ENCODE results near the gene EMD.
A peak's percentile ranks its signal among the peaks of the same experiment; 100 is the strongest.

Gene EMD

DNA sequence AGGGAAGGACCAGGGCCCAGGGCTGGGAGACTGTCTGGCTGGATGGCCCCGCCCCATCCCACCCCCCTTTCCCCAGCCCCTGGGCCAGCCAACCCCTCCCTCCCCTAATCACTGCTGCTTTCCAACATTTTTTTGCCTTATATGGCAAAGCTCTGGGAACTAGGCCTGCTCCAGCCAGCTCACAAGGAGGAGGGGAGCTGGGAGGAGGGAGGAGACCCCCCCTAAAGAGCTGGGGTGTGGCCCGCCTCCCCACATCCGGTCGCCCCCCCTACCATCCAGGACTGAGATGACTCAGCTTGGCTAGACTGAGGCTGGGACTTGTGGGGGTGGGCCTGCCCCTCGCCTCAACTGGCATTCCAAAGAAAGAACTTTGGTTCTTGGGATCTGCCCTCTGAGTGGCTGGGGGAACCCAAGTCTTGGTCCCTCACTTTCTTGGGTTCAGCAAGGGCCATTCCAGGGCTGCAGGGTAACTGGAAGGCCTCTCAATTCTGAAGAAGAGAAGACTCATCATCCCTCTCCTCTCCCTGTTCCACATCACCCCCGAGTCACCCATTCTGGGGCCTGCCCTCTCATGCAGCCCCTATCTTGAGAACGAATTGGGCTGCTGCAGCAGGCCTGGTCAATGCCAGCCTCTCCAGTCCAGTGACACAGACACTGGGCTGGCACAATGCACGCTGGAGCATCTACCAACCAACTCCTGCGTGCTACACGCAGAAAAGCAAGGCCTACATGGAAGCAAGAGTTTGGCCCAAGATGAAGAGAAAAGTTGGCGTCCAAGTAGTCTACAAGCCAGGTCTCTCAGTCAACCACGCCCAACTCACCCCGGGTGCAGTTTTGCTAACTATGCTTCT lies 9.4 kb upstream of the EMD start:
- peak overlapping the region; percentile 60 for H3K9ac ChIP-seq (ENCODE audit: low read length)
- peak overlapping the region; percentile 77 for H3K4me3 ChIP-seq (ENCODE audit: low read length)
- H3K27ac ChIP-seq (ENCODE audit: low read depth, low read length): peak overlapping the region; percentile 98
- peaks cover 15% of the 10 kb centered on the region for H3K4me1 ChIP-seq (ENCODE audit: control insufficient read depth, insufficient read depth, low read length)
- peaks cover 5% of the 10 kb centered on the region for H3K27me3 ChIP-seq (ENCODE audit: control insufficient read depth, insufficient read depth, low read length)
- peaks cover 19% of the 10 kb centered on the region for H3K36me3 ChIP-seq (ENCODE audit: control insufficient read depth, insufficient read depth, low read length)

DNA sequence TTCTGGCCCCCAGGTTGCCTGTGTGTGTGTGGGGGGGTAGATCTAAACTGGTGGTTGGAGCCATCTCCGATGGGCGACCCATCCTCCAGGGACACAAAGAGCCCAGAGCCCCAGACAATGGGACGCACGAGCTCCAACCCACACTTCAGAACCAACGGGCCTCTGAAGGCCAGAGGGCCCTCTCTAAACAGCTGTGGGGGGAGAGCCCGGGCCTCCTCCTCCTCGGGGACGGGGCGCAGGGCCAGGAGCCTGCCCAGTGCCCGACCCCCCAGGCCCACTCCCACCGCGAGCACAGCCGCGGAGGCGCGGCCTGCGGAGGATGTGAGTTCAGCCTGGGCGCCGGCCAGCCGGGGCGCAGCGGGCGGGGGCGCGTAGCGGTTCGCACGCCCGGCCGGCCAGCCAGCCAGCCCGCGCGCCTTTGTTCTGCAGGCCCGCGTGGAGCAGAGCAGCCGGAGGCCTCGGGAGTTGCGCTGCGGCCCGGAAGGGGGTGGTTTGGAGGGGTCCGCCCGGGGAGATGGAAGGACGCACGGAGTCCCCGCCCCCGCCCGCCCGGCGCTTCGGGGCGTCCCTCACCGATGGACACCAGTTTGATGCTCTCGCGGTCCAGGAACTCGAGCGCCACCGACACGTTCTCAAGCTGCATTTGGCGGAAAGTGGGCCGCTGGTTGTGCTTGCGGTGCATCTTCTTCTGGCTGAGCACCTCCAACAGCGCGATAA lies 8.6 kb upstream of the EMD start:
- Histone ChIP-seq H3K27me3 (ENCODE audit: control insufficient read depth, insufficient read depth, low read length) (peaks cover 5% of the 10 kb centered on the region), H3K9ac (ENCODE audit: low read length) (peak overlapping the region; percentile 60), H3K4me1 (ENCODE audit: control insufficient read depth, insufficient read depth, low read length) (peaks cover 15% of the 10 kb centered on the region), H3K36me3 (ENCODE audit: control insufficient read depth, insufficient read depth, low read length) (peaks cover 18% of the 10 kb centered on the region), H3K27ac (ENCODE audit: low read depth, low read length) (peak overlapping the region; percentile 98), H3K4me3 (ENCODE audit: low read length) (peak overlapping the region; percentile 77)

DNA sequence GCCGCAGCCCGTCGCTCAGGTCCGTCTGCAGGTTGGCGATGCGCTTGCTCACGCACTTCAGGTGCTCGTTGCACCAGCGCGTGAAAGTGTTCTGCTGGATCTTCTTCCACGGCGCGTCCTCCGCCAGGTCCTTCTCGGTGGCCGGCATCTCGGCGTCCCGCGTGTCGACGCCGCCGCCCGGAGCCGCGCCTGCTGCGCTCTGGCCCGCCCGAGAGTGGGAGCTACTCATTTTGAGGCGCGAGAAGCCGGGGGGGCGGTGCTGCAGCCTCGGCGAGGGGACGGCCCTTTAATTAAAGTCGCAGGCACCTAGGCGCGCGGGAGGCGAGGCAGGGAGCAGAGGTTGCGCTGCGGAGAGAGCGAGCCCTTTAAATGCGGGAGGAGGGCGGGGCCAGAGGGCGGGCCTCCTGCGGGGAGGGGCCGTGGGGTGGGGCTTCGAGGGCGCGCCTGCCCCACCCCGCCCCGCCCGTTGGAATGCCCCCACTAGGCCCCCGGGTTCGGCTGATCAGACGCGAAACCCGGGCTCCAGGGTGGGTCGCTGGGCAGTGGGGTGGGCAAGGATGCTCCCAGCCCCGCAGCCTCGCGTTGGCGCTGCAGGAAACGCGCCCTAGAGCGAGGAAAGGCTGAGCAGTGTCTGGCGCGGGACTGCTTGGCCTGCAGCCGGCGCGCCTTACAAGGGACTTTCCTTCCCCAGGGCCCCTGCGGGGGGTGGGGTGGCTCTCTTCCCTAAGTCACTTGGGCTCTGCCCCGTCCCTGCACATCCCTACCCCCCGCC lies 7.9 kb upstream of the EMD start:
- peak overlapping the region; percentile 77 for H3K4me3 ChIP-seq (ENCODE audit: low read length)
- H3K4me1 ChIP-seq (ENCODE audit: control insufficient read depth, insufficient read depth, low read length): peaks cover 14% of the 10 kb centered on the region
- H3K27me3 ChIP-seq (ENCODE audit: control insufficient read depth, insufficient read depth, low read length): peaks cover 5% of the 10 kb centered on the region
- H3K9ac ChIP-seq (ENCODE audit: low read length): no peak overlapping the region
- peaks cover 14% of the 10 kb centered on the region for H3K36me3 ChIP-seq (ENCODE audit: control insufficient read depth, insufficient read depth, low read length)
- H3K27ac ChIP-seq (ENCODE audit: low read depth, low read length): peak overlapping the region; percentile 98

DNA sequence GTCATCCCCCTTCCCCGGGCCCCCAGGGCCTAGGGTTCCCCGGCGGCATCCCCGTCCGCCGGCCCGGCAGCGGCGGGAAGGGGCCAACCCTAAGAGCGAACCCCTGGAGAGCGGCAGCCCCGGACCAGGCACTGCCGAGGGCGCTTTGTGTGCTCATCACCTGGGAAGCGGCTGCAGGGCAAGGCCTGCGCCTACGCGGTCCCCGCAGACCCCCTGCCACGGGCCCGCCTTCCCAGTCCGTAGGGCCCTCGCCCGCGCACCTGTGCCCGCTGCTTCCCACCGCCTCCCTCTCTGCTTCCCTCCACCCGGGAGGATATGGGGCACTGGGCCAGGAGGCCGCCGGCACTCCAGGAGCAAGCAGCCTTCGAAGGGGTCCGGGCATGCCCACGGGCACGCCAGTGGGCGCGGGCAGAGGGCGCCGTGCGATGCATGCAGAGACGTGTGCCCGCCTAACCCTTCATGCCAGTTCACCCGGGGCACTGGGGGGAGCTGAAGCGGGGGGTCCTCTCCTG lies 7.2 kb upstream of the EMD start:
- H3K9ac ChIP-seq (ENCODE audit: low read length): peak overlapping the region; percentile 64

DNA sequence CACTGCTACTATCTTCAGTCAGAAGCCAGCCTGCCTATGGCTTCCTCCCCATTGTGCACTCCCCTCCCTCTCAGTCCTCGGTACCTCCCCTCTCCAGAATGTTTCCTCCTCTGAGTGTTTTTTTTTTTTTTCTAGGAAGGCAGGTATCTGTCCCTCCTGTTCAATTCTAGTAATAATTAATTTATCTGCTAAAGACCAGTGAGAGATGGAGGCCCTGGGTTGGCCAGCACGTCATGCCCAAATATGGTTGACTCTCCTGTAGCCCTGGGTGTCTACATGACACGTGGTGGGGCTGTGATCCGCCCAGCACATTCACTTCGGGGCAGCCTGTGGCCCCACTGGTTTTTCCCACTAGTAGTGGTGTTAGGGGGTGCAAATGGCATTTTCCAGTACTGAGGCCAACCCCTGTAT lies 6.5 kb upstream of the EMD start:
- Histone ChIP-seq H3K27me3 (ENCODE audit: control insufficient read depth, insufficient read depth, low read length) (peaks cover 5% of the 10 kb centered on the region), H3K4me3 (ENCODE audit: low read length) (peak overlapping the region; percentile 71), H3K4me1 (ENCODE audit: control insufficient read depth, insufficient read depth, low read length) (peaks cover 13% of the 10 kb centered on the region), H3K36me3 (ENCODE audit: control insufficient read depth, insufficient read depth, low read length) (peaks cover 4% of the 10 kb centered on the region), H3K9ac (ENCODE audit: low read length) (no peak overlapping the region), H3K27ac (ENCODE audit: low read depth, low read length) (peak overlapping the region; percentile 98)

More for the DNA sequence above, 7.2 kb upstream of the EMD start:
- H3K36me3 ChIP-seq (ENCODE audit: control insufficient read depth, insufficient read depth, low read length): peaks cover 8% of the 10 kb centered on the region
- H3K4me1 ChIP-seq (ENCODE audit: control insufficient read depth, insufficient read depth, low read length): peaks cover 13% of the 10 kb centered on the region
- H3K27ac ChIP-seq (ENCODE audit: low read depth, low read length): peak overlapping the region; percentile 98
- H3K27me3 ChIP-seq (ENCODE audit: control insufficient read depth, insufficient read depth, low read length): peaks cover 5% of the 10 kb centered on the region
- peak overlapping the region; percentile 71 for H3K4me3 ChIP-seq (ENCODE audit: low read length)

DNA sequence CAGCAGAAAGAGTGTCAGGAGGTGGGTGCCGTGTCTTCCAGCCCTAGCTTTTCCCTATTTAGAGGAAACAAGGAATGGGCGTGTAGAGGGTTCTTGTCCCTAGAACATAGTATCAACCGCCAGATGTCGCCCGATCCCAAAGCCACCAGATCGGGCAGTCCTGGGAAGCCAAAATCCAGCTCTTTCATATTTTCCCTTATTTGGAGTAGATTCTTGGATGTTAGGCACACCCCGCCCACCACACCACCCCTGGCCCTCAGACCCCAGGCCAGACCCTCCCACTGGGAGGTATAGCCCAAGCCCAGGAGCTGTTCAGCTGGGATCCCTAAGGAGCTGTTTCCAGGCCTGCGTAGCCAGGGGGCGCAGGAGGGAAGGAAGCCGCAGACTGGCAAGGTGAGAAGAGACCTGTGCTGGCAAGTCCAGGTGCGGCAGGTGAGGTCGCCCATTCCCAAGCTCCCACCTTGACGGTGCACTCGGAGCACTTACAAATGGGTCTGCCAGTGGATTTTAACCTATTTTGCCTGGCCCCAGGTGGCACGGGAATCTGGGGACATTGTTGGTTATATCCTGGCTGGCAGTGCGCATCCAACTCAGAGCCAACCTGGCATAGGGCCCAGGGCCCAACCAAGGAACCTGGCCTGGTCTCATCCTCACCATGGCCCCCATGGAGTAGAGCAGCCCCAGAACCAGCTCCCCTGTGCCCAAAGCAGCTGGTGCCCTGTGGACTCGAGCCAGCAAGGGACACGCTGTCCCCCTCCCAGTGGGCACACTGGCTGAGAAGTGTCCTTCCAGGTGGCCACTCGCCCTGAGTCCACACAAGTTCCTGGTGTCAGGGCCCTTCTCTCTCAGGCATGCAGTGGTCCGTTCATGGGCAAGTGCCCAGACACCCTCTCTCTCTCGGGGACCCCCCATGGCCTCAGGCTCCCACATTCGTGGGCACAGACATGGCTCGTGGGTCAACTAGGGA lies 5.5 kb upstream of the EMD start:
- peak overlapping the region; percentile 71 for H3K4me3 ChIP-seq (ENCODE audit: low read length)
- peak overlapping the region; percentile 98 for H3K27ac ChIP-seq (ENCODE audit: low read depth, low read length)
- peaks cover 4% of the 10 kb centered on the region for H3K36me3 ChIP-seq (ENCODE audit: control insufficient read depth, insufficient read depth, low read length)
- peaks cover 9% of the 10 kb centered on the region for H3K4me1 ChIP-seq (ENCODE audit: control insufficient read depth, insufficient read depth, low read length)
- H3K27me3 ChIP-seq (ENCODE audit: control insufficient read depth, insufficient read depth, low read length): peaks cover 5% of the 10 kb centered on the region
- H3K9ac ChIP-seq (ENCODE audit: low read length): peak overlapping the region; percentile 74

DNA sequence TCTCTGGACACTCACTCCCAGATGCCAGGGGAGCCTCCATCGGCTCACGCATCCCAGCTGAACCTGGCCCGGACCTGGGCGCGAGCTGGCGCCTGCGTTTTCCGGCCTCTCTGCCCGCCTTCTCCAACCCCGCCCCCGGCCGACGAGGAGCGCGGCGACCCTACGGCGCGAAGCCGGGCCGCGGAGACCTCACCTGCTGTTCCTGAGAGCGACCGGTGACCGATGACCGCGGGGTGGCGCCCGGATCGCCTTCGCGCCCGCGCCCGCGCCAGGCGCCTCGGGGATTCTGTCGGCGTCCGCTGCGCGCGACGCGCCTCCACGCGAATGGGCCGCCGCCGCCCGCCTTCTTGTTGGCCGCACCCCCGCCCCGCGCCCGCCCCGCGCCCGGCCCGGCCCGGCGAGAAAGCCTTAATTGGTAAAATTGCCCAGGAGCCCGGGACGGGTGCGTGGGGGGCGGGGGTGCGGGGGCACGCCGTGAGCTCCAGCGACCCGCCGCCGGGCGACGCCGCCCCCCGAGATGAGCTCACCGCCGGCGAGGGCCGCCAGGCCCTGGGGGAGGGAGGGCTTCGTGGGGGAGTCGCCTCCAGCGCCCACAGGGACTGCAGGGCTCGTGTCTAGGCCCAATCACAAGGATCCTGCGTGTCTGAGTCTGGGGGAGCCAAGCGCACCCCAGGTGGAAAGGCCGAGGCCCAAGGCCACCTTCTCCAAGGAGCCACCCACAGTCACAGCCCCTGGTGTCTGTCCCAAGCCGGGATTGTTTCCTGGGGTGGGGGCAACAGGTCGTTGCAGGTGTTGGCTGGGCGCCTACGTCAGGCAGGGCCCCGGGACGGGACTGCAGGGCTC lies 4.6 kb upstream of the EMD start, which contains the start of gene FLNA:
Gene FLNA (minus strand): TSS at position 322 of the 843 bp plus-strand sequence. CDS start 3,389 bp downstream, outside the sequence.
- Histone ChIP-seq H3K9ac (ENCODE audit: low read length) (peak within 1 kb of the TSS; percentile 74), H3K4me1 (ENCODE audit: control insufficient read depth, insufficient read depth, low read length) (peaks cover 9% of the 10 kb centered on the region), H3K4me3 (ENCODE audit: low read length) (peak within 1 kb of the TSS; percentile 71), H3K36me3 (ENCODE audit: control insufficient read depth, insufficient read depth, low read length) (peaks cover 4% of the 10 kb centered on the region), H3K27me3 (ENCODE audit: control insufficient read depth, insufficient read depth, low read length) (peaks cover 5% of the 10 kb centered on the region), H3K27ac (ENCODE audit: low read depth, low read length) (peak within 1 kb of the TSS; percentile 98)

DNA sequence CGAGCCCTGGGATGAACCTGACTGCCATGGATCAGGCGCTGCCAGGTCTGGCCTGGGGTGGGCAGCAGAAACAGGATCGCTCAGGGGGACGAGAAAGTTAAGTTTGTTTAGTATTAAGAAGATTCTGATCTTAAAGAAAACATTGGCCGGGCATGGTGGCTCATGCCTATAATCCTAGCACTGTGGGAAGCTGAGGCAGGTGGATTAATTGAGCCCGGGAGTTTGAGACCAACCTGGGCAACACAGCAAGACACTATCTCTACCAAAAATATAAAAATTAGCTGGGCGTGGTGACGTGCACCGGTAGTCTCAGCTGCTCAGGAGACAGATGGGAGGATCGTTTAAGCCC lies 4.0 kb upstream of the EMD start:
- peaks cover 2% of the 10 kb centered on the region for H3K27me3 ChIP-seq (ENCODE audit: control insufficient read depth, insufficient read depth, low read length)
- peak overlapping the region; percentile 35 for H3K9ac ChIP-seq (ENCODE audit: low read length)
- peak overlapping the region; percentile 14 for H3K4me3 ChIP-seq (ENCODE audit: low read length)
- peak overlapping the region; percentile 85 for H3K27ac ChIP-seq (ENCODE audit: low read depth, low read length)
- H3K4me1 ChIP-seq (ENCODE audit: control insufficient read depth, insufficient read depth, low read length): peaks cover 9% of the 10 kb centered on the region
- no peaks in the 10 kb centered on the region for H3K36me3 ChIP-seq (ENCODE audit: control insufficient read depth, insufficient read depth, low read length)

DNA sequence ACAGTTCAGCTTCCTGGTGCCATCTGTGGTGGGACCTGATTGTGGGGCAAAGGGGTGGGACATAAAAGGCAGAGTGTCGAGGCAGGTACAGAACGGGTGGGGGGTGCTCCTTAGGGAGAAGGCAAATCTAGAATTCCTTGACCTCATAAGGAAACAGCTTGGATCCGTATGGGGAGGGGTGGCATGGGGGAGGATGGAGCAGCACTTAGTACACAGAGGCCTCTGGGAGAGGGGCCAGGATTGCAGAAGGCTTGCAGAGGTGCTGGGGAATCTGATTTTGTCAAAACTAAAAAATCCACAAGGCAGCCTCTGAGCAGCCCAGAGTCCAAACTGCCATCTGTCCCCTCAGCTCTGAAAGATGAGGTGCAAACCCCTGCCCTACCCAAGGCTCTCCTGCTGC lies 2.3 kb upstream of the EMD start:
- Histone ChIP-seq H3K4me3 (ENCODE audit: low read length) (peak overlapping the region; percentile 28), H3K27ac (ENCODE audit: low read depth, low read length) (peak overlapping the region; percentile 91), H3K9ac (ENCODE audit: low read length) (no peak overlapping the region)

DNA sequence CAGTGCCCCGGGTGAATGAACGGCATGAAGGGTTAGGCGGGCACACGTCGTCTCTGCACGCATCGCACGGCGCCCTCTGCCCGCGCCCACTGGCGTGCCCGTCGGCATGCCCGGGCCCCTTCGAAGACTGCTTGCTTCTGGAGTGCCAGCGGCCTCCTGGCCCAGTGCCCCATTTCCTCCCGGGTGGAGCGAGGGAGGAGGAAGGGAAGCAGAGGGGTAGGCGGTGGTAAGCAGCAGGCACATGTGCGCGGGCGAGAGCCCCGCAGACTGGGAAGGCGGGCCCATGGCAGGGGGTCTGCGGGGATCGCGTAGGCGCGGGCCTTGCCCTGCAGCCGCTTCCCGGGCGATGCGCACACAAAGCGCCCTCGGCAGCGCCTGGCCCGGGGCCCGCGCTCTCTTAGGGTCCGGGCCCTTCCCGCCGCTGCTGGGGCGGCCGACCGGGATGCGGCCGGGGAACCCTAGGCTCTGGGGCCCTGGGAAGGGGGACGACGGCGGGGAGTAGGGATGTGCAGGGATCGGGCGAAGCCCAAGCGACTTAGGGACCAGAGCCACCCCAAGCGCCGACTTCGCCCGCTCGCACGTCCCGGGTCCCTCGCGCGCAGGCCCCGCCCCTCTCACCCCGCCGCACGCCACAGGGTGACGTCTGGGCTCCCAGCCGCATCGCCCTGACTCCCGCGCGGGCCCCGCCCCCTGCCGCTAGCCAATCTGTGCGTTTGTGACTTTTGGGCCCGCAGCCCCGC lies 866 bp upstream of the EMD start:
- H3K9ac ChIP-seq (ENCODE audit: low read length): peak overlapping the region; percentile 66
- H3K36me3 ChIP-seq (ENCODE audit: control insufficient read depth, insufficient read depth, low read length): no peaks in the 10 kb centered on the region
- H3K27ac ChIP-seq (ENCODE audit: low read depth, low read length): peak overlapping the region; percentile 91
- H3K4me1 ChIP-seq (ENCODE audit: control insufficient read depth, insufficient read depth, low read length): peaks cover 15% of the 10 kb centered on the region
- no peaks in the 10 kb centered on the region for H3K27me3 ChIP-seq (ENCODE audit: control insufficient read depth, insufficient read depth, low read length)
- H3K4me3 ChIP-seq (ENCODE audit: low read length): peak overlapping the region; percentile 65

More for the DNA sequence above, 2.3 kb upstream of the EMD start:
- Histone ChIP-seq H3K36me3 (ENCODE audit: control insufficient read depth, insufficient read depth, low read length) (no peaks in the 10 kb centered on the region), H3K27me3 (ENCODE audit: control insufficient read depth, insufficient read depth, low read length) (peaks cover 2% of the 10 kb centered on the region), H3K4me1 (ENCODE audit: control insufficient read depth, insufficient read depth, low read length) (peaks cover 15% of the 10 kb centered on the region)

Data from rectal smooth muscle tissue (tissue), 1 donor.